GM12878 (cell line): ENCODE data around the gene UGT1A8. TPM values are rescaled to one million over a fixed set of nuclear protein-coding genes. Genes with fewer than 3 reads are reported as not detected.
"Not testable (repeated sequence)": the region's sequence is repeated elsewhere in the genome, so short reads cannot be mapped to it uniquely, and the experiment has no call there.

Source experiments
- ATAC-seq: fragments of 200-7000 bp; cut with Tn5 transposase; 3 replicates; pipeline ENCODE4 v1.9.1; 2020; ENCODE audit warnings: mild to moderate bottlenecking, moderate library complexity
- BruUV-seq: library from RNA; stranded (reverse); fragments of 400-500 nt; replicated peaks from 2 replicates; lab custom pipeline; 2021; lab: Mats Ljungman, UMichigan
- CTCF ChIA-PET: fragments of 300-600 bp; sonication (Branson Sonifier 250); formaldehyde crosslinking; extraction: SDS; loops from one replicate; lab custom pipeline; 2021; ENCODE audit warnings: inconsistent platforms; lab: Yijun Ruan, JAX
- POLR2A ChIA-PET: fragments of 350-600 bp; formaldehyde crosslinking; extraction: SDS; loops from one replicate; lab custom pipeline; 2021; ENCODE audit warnings: inconsistent platforms; lab: Charles Lee
- RAD21 ChIA-PET: fragments of 300-600 bp; sonication (Branson Sonifier 250); formaldehyde crosslinking; loops from one replicate; lab custom pipeline; 2023; ENCODE audit warnings: antibody characterized with exemption; ENCODE audit not compliant: unreplicated experiment; lab: Charles Lee
- SMC1A ChIA-PET: fragments of 300-600 bp; sonication (Branson Sonifier 250); formaldehyde crosslinking; loops from one replicate; lab custom pipeline; 2023; ENCODE audit not compliant: unreplicated experiment, uncharacterized antibody; lab: Charles Lee
- DNase-seq: peaks from one replicate; pipeline ENCODE4 v3.0.0-alpha.2; 2011; ENCODE audit warnings: low read depth, low spot score
- FAIRE-seq: peaks from 3 replicates; lab custom pipeline; 2011; peaks lifted over from hg19 to GRCh38; lab: Jason Lieb, UNC
- H2AFZ ChIP-seq: 2 replicates; pipeline ENCODE4 v1.6.0; 2011; ENCODE audit warnings: low read depth, low read length, control low read depth; ENCODE audit not compliant: control insufficient read depth
- H3K27ac ChIP-seq: 2 replicates; pipeline ENCODE4 v1.5.1; 2011; ENCODE audit warnings: control low read depth; ENCODE audit not compliant: control insufficient read depth, insufficient read depth
- H3K27me3 ChIP-seq, 2 experiments: replicated peaks in 1 of 2; 2 replicates each; pipeline versions ENCODE4 v1.6.0 to v1.6.1; 2011; ENCODE audit warnings: low read length in 1 of 2; ENCODE audit not compliant: control insufficient read depth in 2 of 2, insufficient read depth in 2 of 2
- H3K36me3 ChIP-seq, 2 experiments: 2 replicates each; pipeline ENCODE4 v1.5.1; 2011; ENCODE audit warnings: low read length in 1 of 2; ENCODE audit not compliant: control insufficient read depth in 2 of 2, insufficient read depth in 2 of 2
- H3K4me1 ChIP-seq: 2 replicates; pipeline ENCODE4 v1.6.1; 2011; ENCODE audit warnings: mild to moderate bottlenecking, low read length, moderate library complexity, mixed read lengths; ENCODE audit not compliant: control insufficient read depth, insufficient read depth
- H3K4me2 ChIP-seq: 2 replicates; pipeline ENCODE4 v1.6.0; 2011; ENCODE audit warnings: control low read depth; ENCODE audit not compliant: control insufficient read depth, insufficient read depth
- H3K4me3 ChIP-seq: fragments of 200-600 bp; sonication (generic); 2 replicates; pipeline ENCODE4 v1.5.1; 2016
- H3K79me2 ChIP-seq: 2 replicates; pipeline ENCODE4 v1.6.0; 2011; ENCODE audit warnings: low read length; ENCODE audit not compliant: control insufficient read depth, insufficient read depth
- H3K9ac ChIP-seq: 2 replicates; pipeline ENCODE4 v1.8.0; 2011; ENCODE audit warnings: low read length, control low read depth, mixed read lengths; ENCODE audit not compliant: control insufficient read depth, insufficient read depth
- H3K9me3 ChIP-seq: replicated peaks from 3 replicates; pipeline ENCODE4 v1.5.1; 2011; ENCODE audit warnings: mild to moderate bottlenecking, low read length; ENCODE audit not compliant: control insufficient read depth, insufficient read depth
- H4K20me1 ChIP-seq: 2 replicates; pipeline ENCODE4 v1.6.0; 2011; ENCODE audit not compliant: control insufficient read depth, insufficient read depth
- ATF2 ChIP-seq: IDR thresholded peaks from 2 replicates; pipeline ENCODE4 v1.6.1; 2012; ENCODE audit warnings: low read length, inconsistent platforms
- CUX1 ChIP-seq: IDR thresholded peaks from 2 replicates; pipeline ENCODE4 v1.6.1; 2012; ENCODE audit warnings: improper control_type of control experiment, low read depth, low read length; ENCODE audit not compliant: insufficient replicate concordance
- EZH2 ChIP-seq: IDR thresholded peaks from 2 replicates; pipeline ENCODE4 v1.6.1; 2012; ENCODE audit warnings: low read depth, mild to moderate bottlenecking, control low read depth, inconsistent platforms, low read length, borderline replicate concordance; ENCODE audit not compliant: control insufficient read depth
- JUNB ChIP-seq: IDR thresholded peaks from 2 replicates; pipeline ENCODE4 v1.6.1; 2016; ENCODE audit warnings: antibody characterized with exemption, mild to moderate bottlenecking
- KLF5 ChIP-seq: fragments of 450-650 bp; IDR thresholded peaks from 2 replicates; pipeline ENCODE4 v1.6.1; 2014; ENCODE audit warnings: mild to moderate bottlenecking; ENCODE audit not compliant: partially characterized antibody
- MTA3 ChIP-seq: IDR thresholded peaks from 2 replicates; pipeline ENCODE4 v1.6.1; 2012; ENCODE audit warnings: low read length, inconsistent platforms, borderline replicate concordance
- SPI1 ChIP-seq: IDR thresholded peaks from 2 replicates; pipeline ENCODE4 v1.6.1; 2011; ENCODE audit warnings: low read depth, mild to moderate bottlenecking, low read length, moderate library complexity, borderline replicate concordance; ENCODE audit not compliant: insufficient read depth
- WGBS: methylation state at CpG from one replicate; pipeline ENCODE4 v1.1.6; 2016; ENCODE audit warnings: low lambda C conversion rate; ENCODE audit not compliant: insufficient replicate concordance, insufficient coverage; ENCODE audit errors: missing lambda C conversion rate; 5-methylcytosine and 5-hydroxymethylcytosine counted together
- in situ Hi-C: fragments of 300-500 bp; cut with MboI; formaldehyde crosslinking; loops from 9 replicates; pipeline ENCODE4 v1.14.3; 2018; ENCODE audit warnings: mixed read lengths
- intact Hi-C: fragments of 100-400 bp; cut with micrococcal nuclease; formaldehyde crosslinking; loops from one replicate; pipeline ENCODE4 v1.14.2; 2022; ENCODE audit not compliant: unreplicated experiment
- polyA plus RNA-seq, 11 experiments: library from polyadenylated mRNA; depleted of rRNA in 4 of 11; unstranded in 6 of 11; stranded (reverse) in 5 of 11; fragments of >200 nt; fragmentation: Nextera tagmentation in 4 of 11; fragmentation: Illumina TruSeq in 1 of 11; extraction: Ambion mirVana in 4 of 11; extraction: Trizol in 1 of 11; gene quantifications; 1 replicate in 1 of 11; 2 replicates in 10 of 11; pipeline versions ENCODE4 v1.2.1 to v1.2.3, GENCODE V29; 2011 to 2016; ENCODE audit warnings: inconsistent platforms in 2 of 11, missing spikeins in 2 of 11, low read depth in 1 of 11
- total RNA-seq, 4 experiments: library from RNA; depleted of rRNA in 3 of 4; stranded (reverse); fragments of >200 nt in 3 of 4; fragmentation: Illumina TruSeq in 1 of 4; extraction: Trizol in 1 of 4; gene quantifications; 2 replicates each; pipeline versions ENCODE4 v1.2.1 to v1.2.3, GENCODE V29; 2013 to 2021

Gene UGT1A8
- total and polyA plus RNA-seq, 10 of the 15 experiments (the other 5 are each of a cell fraction or from before 2014, with no cell fraction given): not detected

- TF ChIP-seq CUX1: no peak
- no peak for TF ChIP-seq KLF5
- no peak for TF ChIP-seq SPI1
- no peak for TF ChIP-seq ATF2
- no peak for TF ChIP-seq JUNB
- TF ChIP-seq MTA3: no peak
- TF ChIP-seq EZH2: no peak
Measured at GRCh38 chr2:233620204-233620603, 2.8 kb downstream of the UGT1A8 start (continued).

GRCh38 chr2:233621863-233622262 lies 4.4 kb downstream of the UGT1A8 start:
- H3K4me3 ChIP-seq, BruUV-seq, H3K9ac ChIP-seq, FAIRE-seq, H3K27ac ChIP-seq, H4K20me1 ChIP-seq, H3K27me3 ChIP-seq, DNase-seq, H3K9me3 ChIP-seq, CTCF ChIA-PET, H3K79me2 ChIP-seq, RAD21 ChIA-PET, SMC1A ChIA-PET, in situ Hi-C loops, H2AFZ ChIP-seq, intact Hi-C loops, POLR2A ChIA-PET, H3K36me3 ChIP-seq, ATAC-seq, H3K4me1 ChIP-seq, H3K4me2 ChIP-seq: not testable (repeated sequence)
- 38% methylated on average over 5 of the region's 5 CpGs for WGBS
